HG03354 (cell line): Measurements from ENCODE around the gene TOMM40L.
A peak's percentile ranks its signal among the peaks of the same experiment; 100 is the strongest.

Source experiments
- ATAC-seq: cut with Tn5 transposase; IDR thresholded peaks from one replicate; pipeline ENCODE4 v1.9.1; 2021; ENCODE audit warnings: mild to moderate bottlenecking; ENCODE audit not compliant: unreplicated experiment, poor library complexity, severe bottlenecking

Gene TOMM40L

DNA sequence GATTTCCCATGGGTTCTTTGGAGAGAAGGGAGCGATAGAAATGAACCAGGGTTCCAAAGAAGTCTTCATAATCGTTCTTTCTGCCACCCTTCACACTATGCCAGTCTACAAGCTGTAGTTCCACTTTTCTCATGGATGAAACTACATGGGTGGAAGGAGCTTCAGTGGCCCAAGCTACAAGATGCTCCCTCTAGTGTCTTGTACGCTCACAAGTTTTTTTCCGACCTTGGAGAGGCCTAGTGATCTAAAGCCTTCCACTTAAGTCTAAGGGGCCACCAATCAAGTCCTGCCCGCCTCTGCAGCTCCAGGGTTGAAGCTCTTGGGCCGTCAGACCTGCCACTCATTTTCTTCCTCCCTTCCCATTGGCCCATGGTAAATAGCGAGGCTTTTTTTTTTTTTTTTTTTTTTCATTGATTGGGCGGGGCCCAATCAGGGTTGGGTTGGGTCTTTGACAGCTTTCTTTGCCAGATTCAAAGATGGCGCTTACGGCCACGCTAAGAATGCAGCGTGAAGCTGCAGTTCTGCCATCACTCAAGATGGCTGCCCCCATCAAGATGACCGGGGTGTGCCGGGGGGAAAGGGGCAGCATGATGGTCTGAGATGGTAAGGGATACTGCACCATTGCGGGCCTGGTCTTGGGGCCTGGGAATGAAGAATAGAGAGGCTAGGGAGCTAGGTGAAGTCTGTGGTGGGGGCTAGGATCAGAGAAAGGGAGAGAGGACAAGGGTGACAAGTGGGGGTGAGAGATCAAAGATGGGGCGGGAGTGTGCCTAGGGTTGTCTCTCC lies at the start of gene TOMM40L:
Gene TOMM40L (plus strand): TSS at position 527 of the 786 bp plus-strand sequence. CDS start 430 bp downstream, outside the sequence.
- ATAC-seq = peak; percentile 98

- ATAC-seq = no peak
These were observed 49.3 kb upstream of the TOMM40L start for GRCh38 chr1:161176468-161177111.

- peak; percentile 79 for ATAC-seq
These were observed 48.5 kb upstream of the TOMM40L start, which contains the start of gene B4GALT3 for GRCh38 chr1:161177112-161177935. Gene B4GALT3 (minus strand): TSS chr1:161177507. CDS start chr1:161176060, 1,447 bp downstream.

DNA sequence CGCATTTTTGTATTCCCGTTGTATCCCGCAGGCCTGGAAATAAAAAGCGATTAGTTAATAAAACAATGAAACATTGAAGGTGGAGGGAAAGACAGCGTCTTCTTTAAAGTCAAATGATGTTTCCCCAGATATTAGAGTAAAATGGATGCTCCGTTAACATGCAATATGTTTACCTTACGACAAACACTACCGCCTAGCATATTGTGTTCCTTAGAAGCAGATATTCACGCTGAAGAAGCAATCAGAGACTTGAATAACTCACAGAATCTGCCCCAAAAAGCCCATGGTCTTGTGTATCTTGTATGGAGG lies 48.0 kb upstream of the TOMM40L start:
- no peak for ATAC-seq

- ATAC-seq = no peak
These were observed 46.2 kb upstream of the TOMM40L start for GRCh38 chr1:161179698-161180097.

- ATAC-seq = no peak
These were observed 45.2 kb upstream of the TOMM40L start for GRCh38 chr1:161180639-161181038.

DNA sequence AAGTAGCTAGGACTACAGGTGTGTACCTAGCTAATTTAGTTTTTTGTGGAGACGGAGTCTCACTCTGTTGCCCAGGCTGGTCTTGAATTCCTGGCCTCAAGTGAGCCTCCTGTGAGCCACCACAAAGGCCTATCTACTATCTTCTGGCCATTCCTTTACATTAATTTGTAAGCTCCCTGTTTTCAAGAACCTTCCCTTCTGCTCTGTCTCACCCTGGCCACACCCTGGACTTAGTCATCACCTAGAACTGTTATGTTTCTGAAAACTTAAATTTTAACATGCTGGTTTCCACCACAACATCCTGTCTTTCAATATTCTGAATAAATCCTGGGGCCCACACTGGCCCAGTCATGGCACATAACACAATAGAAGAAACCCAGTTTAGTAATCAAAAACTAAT lies 43.6 kb upstream of the TOMM40L start:
- peak; percentile 52 for ATAC-seq

DNA sequence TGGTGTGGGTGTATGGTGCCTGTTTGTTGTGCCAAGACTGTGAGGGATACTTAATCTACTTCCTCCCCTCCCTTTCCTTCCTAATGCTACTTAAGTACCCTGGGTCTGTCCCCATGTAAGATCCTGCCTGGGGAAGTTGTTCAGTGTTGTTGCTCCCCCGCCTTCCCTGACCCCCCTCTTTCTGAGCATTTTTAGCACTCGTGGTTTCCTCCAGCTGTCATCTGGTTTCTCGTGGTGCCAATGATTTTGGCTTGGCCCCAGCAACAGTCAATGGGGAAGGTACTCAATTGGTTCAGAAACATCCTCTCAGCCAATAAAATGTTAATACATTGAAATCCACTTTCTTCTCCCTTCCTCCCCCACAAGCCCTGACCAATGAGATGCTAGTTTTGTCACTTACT lies 40.6 kb upstream of the TOMM40L start:
- peak; percentile 74 for ATAC-seq

- ATAC-seq = peak; percentile 25
These were observed 40.0 kb upstream of the TOMM40L start for GRCh38 chr1:161185732-161186311.

- ATAC-seq = no peak
These were observed 38.5 kb upstream of the TOMM40L start for GRCh38 chr1:161187311-161187710.

- no peak for ATAC-seq
These were observed 37.5 kb upstream of the TOMM40L start for GRCh38 chr1:161188381-161188780.

GRCh38 chr1:161189036-161189435 lies 36.8 kb upstream of the TOMM40L start:
- no peak for ATAC-seq

DNA sequence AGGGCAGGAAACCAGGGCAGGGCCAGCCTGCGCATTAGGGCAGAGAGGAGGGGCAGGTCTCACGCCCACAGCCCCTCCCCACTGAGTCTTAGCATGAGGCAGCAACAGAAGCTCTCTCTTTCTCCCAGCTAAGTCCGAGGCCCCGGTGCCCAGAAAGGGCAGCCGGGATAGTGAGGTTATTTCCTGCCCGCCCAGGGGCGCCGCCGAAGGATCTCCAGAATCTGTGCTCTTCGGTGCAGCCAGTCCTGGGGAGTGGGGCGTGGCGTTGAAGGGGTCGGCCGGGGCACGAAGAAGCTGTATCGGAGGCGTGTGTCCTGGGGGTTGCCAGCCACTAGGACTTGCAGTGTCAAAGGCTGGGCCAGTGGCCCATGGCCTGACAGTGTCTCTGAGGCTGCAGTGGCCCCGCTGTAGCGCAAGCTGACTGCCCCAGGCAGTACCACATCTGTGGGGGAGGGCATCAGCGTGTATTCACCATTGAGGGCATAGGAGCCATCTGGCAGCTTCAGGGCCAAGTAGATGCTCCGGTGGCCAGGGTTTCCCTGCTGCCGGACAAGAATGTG lies 34.8 kb upstream of the TOMM40L start:
- no peak for ATAC-seq

DNA sequence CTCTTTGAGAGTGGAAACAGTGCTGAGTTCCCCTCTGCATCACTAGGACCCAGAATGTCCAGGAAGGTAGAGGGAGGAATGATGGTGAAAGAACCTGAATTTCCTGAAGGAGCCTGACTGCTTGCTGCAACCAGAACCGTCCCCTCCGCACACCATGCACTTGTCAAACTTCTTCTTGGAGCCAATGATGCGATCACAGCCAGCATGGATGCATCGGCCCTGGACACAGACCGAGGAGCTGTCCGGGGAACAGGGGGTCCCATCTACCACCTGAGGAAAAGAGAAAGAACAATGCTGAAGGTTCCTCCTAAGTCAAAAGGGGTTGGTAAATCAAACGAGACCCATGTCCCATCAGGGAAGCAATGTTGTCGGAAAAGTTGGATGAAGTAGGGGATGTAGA lies 33.9 kb upstream of the TOMM40L start:
- no peak for ATAC-seq

GRCh38 chr1:161192476-161193465 lies 33.1 kb upstream of the TOMM40L start:
- peak; percentile 78 for ATAC-seq

DNA sequence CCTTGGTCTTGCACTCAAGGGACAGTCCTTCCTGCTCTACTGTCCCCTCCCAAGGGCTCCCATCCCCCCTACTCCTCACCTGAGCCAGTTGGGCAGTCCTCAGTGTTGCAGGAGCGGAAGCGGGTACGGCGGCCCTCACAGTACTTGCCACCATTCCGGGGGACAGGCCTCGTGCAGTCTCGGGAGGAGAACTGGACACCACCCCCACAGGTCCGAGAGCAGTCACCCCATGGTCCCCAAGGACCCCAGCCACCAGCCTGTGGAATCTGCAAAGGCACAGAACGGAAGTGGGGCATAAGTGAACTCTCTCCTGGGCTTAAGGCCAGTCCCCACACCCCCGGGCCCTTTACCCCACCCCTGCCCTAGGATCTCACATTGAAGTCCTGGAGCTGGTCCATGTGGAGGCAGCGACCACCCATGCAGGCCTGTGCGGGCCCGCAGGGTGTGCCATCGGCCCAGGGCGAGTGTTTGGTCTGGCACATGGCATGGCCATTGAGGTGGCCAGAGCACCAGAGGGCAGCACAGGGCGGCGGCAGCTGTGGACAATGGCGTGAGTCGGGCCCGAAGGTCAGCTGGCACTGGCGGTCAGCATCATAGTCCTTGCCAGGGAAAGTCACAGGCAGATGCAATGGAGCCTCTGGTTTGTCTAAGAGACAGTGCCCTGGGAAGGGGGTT lies 32.2 kb upstream of the TOMM40L start:
- no peak for ATAC-seq

DNA sequence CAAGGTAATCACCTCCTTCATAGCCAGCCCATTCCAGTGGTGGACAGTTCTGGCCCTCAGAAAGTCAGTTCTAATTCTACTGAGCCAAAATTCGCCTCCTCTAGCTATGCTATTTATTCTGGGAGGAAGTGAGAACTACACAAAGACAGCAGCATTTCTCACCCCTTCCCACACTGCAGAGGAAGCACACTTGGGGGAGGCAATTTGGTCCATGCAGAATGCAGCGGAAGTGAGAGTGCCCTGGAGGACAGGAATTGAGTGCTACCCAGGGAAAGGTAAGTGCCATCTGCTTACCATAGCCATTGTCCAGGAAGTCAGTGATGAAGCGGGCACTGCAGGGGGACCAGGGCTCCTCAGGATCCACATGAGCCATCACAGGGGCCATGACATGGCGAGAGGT lies 30.7 kb upstream of the TOMM40L start:
- peak; percentile 47 for ATAC-seq

DNA sequence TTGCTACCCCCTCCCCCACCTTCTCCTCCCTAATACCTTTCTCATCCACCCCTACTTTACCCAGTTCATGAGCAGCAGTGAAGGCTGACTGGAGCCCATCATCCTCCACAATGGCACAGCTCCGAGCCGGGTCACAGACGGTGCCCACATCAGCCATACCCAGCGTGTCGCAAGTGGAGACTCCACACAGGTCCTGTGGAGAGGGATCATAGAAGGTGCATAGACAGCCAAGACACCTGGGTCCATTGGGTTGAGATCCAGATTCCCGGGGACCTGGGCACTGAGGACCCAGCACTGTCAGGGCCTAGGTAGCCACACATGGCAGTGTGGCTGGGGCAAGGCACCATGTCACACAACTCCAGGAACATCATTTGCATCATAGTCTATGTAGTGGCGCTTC lies 29.7 kb upstream of the TOMM40L start:
- no peak for ATAC-seq
